Ishikawa (cell line): Measurements from ENCODE around the gene ATXN10.

ENCODE experiments used
- CEBPB ChIP-seq: IDR thresholded peaks from 2 replicates; pipeline ENCODE4 v1.6.1; 2012
- CREB1 ChIP-seq: IDR thresholded peaks from 2 replicates; pipeline ENCODE4 v1.6.1; 2012; ENCODE audit warnings: low read depth
- EGR1 ChIP-seq: IDR thresholded peaks from 2 replicates; pipeline ENCODE4 v1.6.1; 2012
- EP300 ChIP-seq: IDR thresholded peaks from 2 replicates; pipeline ENCODE4 v1.6.1; 2012; ENCODE audit warnings: borderline replicate concordance
- FOXM1 ChIP-seq: IDR thresholded peaks from 2 replicates; pipeline ENCODE4 v1.6.1; 2012; ENCODE audit warnings: low read depth, borderline replicate concordance
- NFIC ChIP-seq: IDR thresholded peaks from 2 replicates; pipeline ENCODE4 v1.6.1; 2012
- RAD21 ChIP-seq: IDR thresholded peaks from 2 replicates; pipeline ENCODE4 v1.6.1; 2012; ENCODE audit warnings: low read depth
- REST ChIP-seq: IDR thresholded peaks from 2 replicates; pipeline ENCODE4 v1.6.1; 2012; ENCODE audit warnings: low read depth, mild to moderate bottlenecking
- TAF1 ChIP-seq: IDR thresholded peaks from 2 replicates; pipeline ENCODE4 v1.6.1; 2012; ENCODE audit warnings: low read depth, mild to moderate bottlenecking
- TCF12 ChIP-seq: IDR thresholded peaks from 2 replicates; pipeline ENCODE4 v1.6.1; 2012; ENCODE audit warnings: low read depth
- TEAD4 ChIP-seq: IDR thresholded peaks from 2 replicates; pipeline ENCODE4 v1.6.1; 2012
- YY1 ChIP-seq: IDR thresholded peaks from 2 replicates; pipeline ENCODE4 v1.6.1; 2012; ENCODE audit warnings: low read depth
- ZBTB7A ChIP-seq: IDR thresholded peaks from 2 replicates; pipeline ENCODE4 v1.6.1; 2012; ENCODE audit warnings: low read depth
- TF ChIP-seq, protein P1 (sequence below): IDR thresholded peaks from 2 replicates; pipeline ENCODE4 v1.6.1; 2012
- TF ChIP-seq, protein P2 (sequence below): IDR thresholded peaks from 2 replicates; pipeline ENCODE4 v1.6.1; 2012

ATXN10 gene

GRCh38 chr22:45683248-45683647 is 11.6 kb downstream of the ATXN10 start:
- TF ChIP-seq FOXM1: no peak
- no peak for TF ChIP-seq YY1
- TF ChIP-seq NFIC: no peak
- TF ChIP-seq REST: no peak

DNA sequence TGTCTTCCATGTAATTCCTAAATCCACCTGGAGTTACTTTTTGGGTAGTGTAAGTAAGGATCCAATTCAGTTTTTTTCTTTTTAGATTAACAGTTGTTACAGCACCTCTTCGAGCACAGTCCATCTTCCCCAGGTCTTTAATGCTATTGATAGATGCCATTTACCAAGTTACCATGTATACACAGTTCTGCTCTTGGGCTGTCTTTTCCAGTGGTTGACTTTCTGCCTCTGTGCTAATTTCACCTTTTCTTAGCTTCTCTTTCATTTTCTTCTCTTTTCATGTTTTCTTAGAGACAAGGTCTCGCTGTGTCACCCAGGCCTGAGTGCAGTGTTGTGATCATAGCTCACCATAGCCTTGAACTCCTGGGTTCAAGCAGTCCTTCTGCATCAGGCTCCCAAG is 12.0 kb downstream of the ATXN10 start:
- TF ChIP-seq EP300 (no peak), FOXM1 (no peak), NFIC (no peak), CEBPB (no peak), TAF1 (no peak), YY1 (no peak), RAD21 (no peak), ZBTB7A (no peak), CREB1 (no peak), TCF12 (no peak), EGR1 (no peak), TEAD4 (no peak), REST (no peak)
- TF ChIP-seq, protein P1, sequence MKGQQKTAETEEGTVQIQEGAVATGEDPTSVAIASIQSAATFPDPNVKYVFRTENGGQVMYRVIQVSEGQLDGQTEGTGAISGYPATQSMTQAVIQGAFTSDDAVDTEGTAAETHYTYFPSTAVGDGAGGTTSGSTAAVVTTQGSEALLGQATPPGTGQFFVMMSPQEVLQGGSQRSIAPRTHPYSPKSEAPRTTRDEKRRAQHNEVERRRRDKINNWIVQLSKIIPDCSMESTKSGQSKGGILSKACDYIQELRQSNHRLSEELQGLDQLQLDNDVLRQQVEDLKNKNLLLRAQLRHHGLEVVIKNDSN: no peak
- TF ChIP-seq, protein P2, sequence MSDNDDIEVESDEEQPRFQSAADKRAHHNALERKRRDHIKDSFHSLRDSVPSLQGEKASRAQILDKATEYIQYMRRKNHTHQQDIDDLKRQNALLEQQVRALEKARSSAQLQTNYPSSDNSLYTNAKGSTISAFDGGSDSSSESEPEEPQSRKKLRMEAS: no peak

DNA sequence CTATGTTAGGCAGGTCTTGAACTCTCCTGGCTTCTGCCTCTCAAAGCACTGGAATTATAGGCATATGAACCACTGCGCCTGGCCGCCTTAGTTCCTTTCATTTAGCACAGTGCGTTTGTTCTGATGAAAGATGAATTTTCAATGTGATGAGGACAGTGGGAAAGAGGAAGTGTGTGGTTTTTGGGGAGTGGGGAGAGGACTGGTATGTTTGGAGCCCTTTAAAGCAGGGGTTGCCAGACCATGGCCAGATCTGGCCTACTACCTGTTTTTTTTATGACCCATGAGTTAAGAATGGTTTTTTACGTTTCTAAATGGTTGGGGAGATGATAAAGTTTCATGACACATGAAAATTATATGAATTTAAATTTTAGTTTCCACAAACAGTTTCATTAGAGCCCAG is 12.5 kb downstream of the ATXN10 start:
- TF ChIP-seq REST (no peak), ZBTB7A (no peak), CEBPB (no peak)
- TF ChIP-seq, protein P1: no peak
- TF ChIP-seq, protein P2: no peak

DNA sequence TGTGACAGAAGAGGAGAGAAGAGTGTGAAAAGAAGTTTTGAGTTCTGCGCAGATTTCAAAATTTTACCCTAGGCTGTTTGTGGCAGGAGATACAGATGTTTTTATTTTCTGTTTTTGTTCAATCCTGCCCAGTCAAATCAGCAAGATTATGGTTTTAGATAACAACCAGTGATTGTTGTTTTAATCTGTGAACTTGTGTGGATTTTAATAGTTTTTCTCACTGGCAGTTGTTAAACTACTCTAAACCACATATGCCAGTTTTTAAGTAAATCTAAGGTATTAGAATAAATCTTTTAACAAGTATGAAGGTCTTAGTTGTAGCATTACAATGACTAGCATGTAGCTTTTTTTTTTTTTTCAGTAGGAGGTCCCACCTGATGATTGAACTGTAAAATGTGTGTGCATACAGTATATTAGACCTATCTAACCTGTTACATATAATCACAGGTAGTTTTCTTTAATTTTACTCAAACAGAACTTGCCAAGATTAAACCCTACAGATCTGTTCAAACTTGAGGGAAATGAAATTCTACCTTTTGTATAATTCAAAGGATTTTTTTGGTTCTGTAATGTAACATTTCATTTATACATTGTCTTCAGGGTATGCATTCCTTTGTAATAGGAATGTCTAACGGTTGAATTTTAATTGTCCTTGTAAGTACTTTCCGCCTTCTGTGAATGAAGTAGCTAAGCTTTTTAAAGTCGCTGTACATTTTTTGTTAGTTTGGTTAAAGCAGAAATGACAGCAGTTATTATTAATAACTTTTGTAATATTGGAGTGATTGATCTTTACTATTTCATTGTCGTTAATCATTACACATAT is 13.3 kb downstream of the ATXN10 start:
- TF ChIP-seq YY1: no peak
- no peak for TF ChIP-seq FOXM1

DNA sequence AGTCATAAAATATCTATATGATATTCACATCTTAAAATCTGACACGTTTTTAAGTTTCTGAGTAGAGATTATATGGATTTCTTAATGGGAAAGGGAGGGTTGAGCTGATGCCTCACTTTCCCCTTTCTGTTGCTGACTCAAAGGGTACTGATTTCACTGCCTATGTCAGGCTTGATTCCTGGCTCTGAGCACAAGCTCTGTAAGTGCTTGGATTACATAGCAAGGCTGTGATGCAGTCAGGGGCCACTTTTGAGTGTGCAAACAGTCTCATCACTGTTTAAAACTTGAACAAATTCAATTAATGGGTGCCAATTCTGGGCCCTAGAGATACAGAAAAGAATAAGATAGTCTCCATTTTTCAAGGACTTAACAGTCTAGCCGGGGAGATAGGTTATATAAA is 14.4 kb downstream of the ATXN10 start:
- no peak for TF ChIP-seq TAF1
- TF ChIP-seq TCF12: no peak
- TF ChIP-seq, protein P2: no peak
- TF ChIP-seq RAD21: no peak
- TF ChIP-seq CREB1: no peak
- TF ChIP-seq, protein P1: no peak
- TF ChIP-seq CEBPB: no peak
- no peak for TF ChIP-seq EP300
- TF ChIP-seq NFIC: no peak
- TF ChIP-seq YY1: no peak
- no peak for TF ChIP-seq TEAD4
- no peak for TF ChIP-seq REST
- no peak for TF ChIP-seq EGR1
- no peak for TF ChIP-seq FOXM1
